Fibroblast of lung (primary cell): ENCODE data around the gene ALKBH2. TPM values are rescaled to one million over a fixed set of nuclear protein-coding genes. Genes with fewer than 3 reads are reported as not detected.

Experiments
- DNase-seq, 2 donors: peaks; one replicate each; pipeline versions ENCODE4 v3.0.0 to v3.0.0-alpha.2; 2010; ENCODE audit warnings: low read depth in 2 of 2
- H2AFZ ChIP-seq: 2 replicates; pipeline ENCODE4 v1.5.1; 2012; ENCODE audit warnings: low read length, control low read depth, inconsistent platforms
- H3K27ac ChIP-seq: 2 replicates; pipeline ENCODE4 v1.5.1; 2011; ENCODE audit warnings: low read length, control low read depth; ENCODE audit not compliant: insufficient read depth
- H3K27me3 ChIP-seq: 2 replicates; pipeline ENCODE4 v1.5.1; 2011; ENCODE audit warnings: mild to moderate bottlenecking, low read length; ENCODE audit not compliant: control insufficient read depth, insufficient read depth
- H3K36me3 ChIP-seq: 2 replicates; pipeline ENCODE4 v1.5.1; 2011; ENCODE audit warnings: low read length; ENCODE audit not compliant: control insufficient read depth, insufficient read depth
- H3K4me1 ChIP-seq: 2 replicates; pipeline ENCODE4 v1.5.1; 2011; ENCODE audit warnings: low read length; ENCODE audit not compliant: control insufficient read depth, insufficient read depth; ENCODE audit errors: extremely low read depth
- H3K4me2 ChIP-seq: 2 replicates; pipeline ENCODE4 v1.5.1; 2011; ENCODE audit warnings: low read length, control low read depth; ENCODE audit not compliant: insufficient read depth; ENCODE audit errors: extremely low read depth
- H3K4me3 ChIP-seq, 4 experiments: fragments of 200-600 bp in 1 of 4; sonication (generic) in 1 of 4; replicated peaks in 1 of 4; 2 replicates each; pipeline ENCODE4 v1.5.1; 2011 to 2016; ENCODE audit warnings: low read length in 4 of 4, low read depth in 3 of 4, mild to moderate bottlenecking in 3 of 4, control low read depth in 2 of 4, inconsistent platforms in 1 of 4, mixed read lengths in 1 of 4; ENCODE audit not compliant: insufficient read depth in 1 of 4; ENCODE audit errors: control extremely low read depth in 1 of 4
- H3K79me2 ChIP-seq: 2 replicates; pipeline ENCODE4 v1.5.1; 2012; ENCODE audit warnings: mild to moderate bottlenecking, low read length, inconsistent platforms; ENCODE audit not compliant: control insufficient read depth, insufficient read depth
- H3K9ac ChIP-seq: 2 replicates; pipeline ENCODE4 v1.5.1; 2011; ENCODE audit warnings: mild to moderate bottlenecking, low read length, control low read depth; ENCODE audit not compliant: insufficient read depth
- H3K9me3 ChIP-seq: 2 replicates; pipeline ENCODE4 v1.5.1; 2012; ENCODE audit warnings: low read depth, low read length; ENCODE audit not compliant: control insufficient read depth, insufficient read depth
- H4K20me1 ChIP-seq: 2 replicates; pipeline ENCODE4 v1.5.1; 2011; ENCODE audit warnings: low read length; ENCODE audit not compliant: control insufficient read depth, insufficient read depth; ENCODE audit errors: extremely low read depth
- CTCF ChIP-seq, 2 donors: IDR thresholded peaks in 1 of 2; conservative IDR thresholded peaks in 1 of 2; 1 replicate in 1 of 2; 2 replicates in 1 of 2; pipeline ENCODE4 v1.5.1; 2011 to 2012; ENCODE audit warnings: low read length in 2 of 2, control low read depth in 1 of 2, inconsistent platforms in 1 of 2, low read depth in 1 of 2, mild to moderate bottlenecking in 1 of 2
- EZH2 ChIP-seq: IDR thresholded peaks from 2 replicates; pipeline ENCODE4 v1.5.1; 2012; ENCODE audit warnings: low read length, control low read depth, mild to moderate bottlenecking; ENCODE audit errors: missing control alignments
- polyA plus RNA-seq, 2 donors: library from polyadenylated mRNA; depleted of rRNA in 1 of 2; stranded (reverse) in 1 of 2; unstranded in 1 of 2; fragments of >200 nt; gene quantifications; 2 replicates each; pipeline ENCODE4 v1.2.1, GENCODE V29; 2011 to 2012; ENCODE audit warnings: missing spikeins in 1 of 2
- total RNA-seq: library from RNA; depleted of rRNA; stranded (reverse); fragments of >200 nt; gene quantifications from 2 replicates; pipeline ENCODE4 v1.2.1, GENCODE V29; 2014

ALKBH2 gene
- total and polyA plus RNA-seq, 2 donors (not counting 1 experiment from before 2014, with no cell fraction given) = 15.1 to 20.8 TPM

- H3K4me3 ChIP-seq = no peak overlapping the region
- H3K27ac ChIP-seq = no peak overlapping the region
- H4K20me1 ChIP-seq = no peaks in the 10 kb centered on the region
- H3K27me3 ChIP-seq = no peaks in the 10 kb centered on the region
- peaks cover 4% of the 10 kb centered on the region for H3K36me3 ChIP-seq
- no peak overlapping the region for H3K4me2 ChIP-seq
- TF ChIP-seq EZH2 (no peak), CTCF (conservative IDR thresholded peaks at IDR 0.05 in 1 of 2, IDR thresholded peaks at IDR 0.05 in 1 of 2; ENCODE audit: low read depth in 1 of 2, low read length in 2 of 2) (no peak)
- no peak for DNase-seq
- no peaks in the 10 kb centered on the region for H3K4me1 ChIP-seq
- no peak overlapping the region for H3K9ac ChIP-seq
- H3K79me2 ChIP-seq = no peaks in the 10 kb centered on the region
- H2AFZ ChIP-seq = no peak overlapping the region
- no peaks in the 10 kb centered on the region for H3K9me3 ChIP-seq
Measured at GRCh38 chr12:109069307-109070271, 23.7 kb downstream of the ALKBH2 start.

- H2AFZ ChIP-seq = no peak overlapping the region
- no peaks in the 10 kb centered on the region for H3K9me3 ChIP-seq
- H3K79me2 ChIP-seq = no peaks in the 10 kb centered on the region
- no peaks in the 10 kb centered on the region for H3K27me3 ChIP-seq
- TF ChIP-seq CTCF (conservative IDR thresholded peaks at IDR 0.05 in 1 of 2, IDR thresholded peaks at IDR 0.05 in 1 of 2; ENCODE audit: low read depth in 1 of 2, low read length in 2 of 2) (no peak), EZH2 (no peak)
- no peak overlapping the region for H3K27ac ChIP-seq
- no peak overlapping the region for H3K4me2 ChIP-seq
- DNase-seq = no peak
- no peaks in the 10 kb centered on the region for H4K20me1 ChIP-seq
- no peak overlapping the region for H3K4me3 ChIP-seq
- no peak overlapping the region for H3K9ac ChIP-seq
- H3K4me1 ChIP-seq = no peaks in the 10 kb centered on the region
- peaks cover 4% of the 10 kb centered on the region for H3K36me3 ChIP-seq
Measured at GRCh38 chr12:109065853-109066193, 27.4 kb downstream of the ALKBH2 start.

- Histone ChIP-seq H3K4me3 (no peak overlapping the region), H3K9me3 (no peaks in the 10 kb centered on the region), H3K4me1 (no peaks in the 10 kb centered on the region), H3K9ac (no peak overlapping the region), H3K36me3 (peaks cover 4% of the 10 kb centered on the region), H3K4me2 (no peak overlapping the region), H3K27me3 (no peaks in the 10 kb centered on the region), H3K79me2 (no peaks in the 10 kb centered on the region), H4K20me1 (no peaks in the 10 kb centered on the region), H2AFZ (no peak overlapping the region), H3K27ac (no peak overlapping the region)
- DNase-seq = peak in 1 of 2 donors; percentile 4
- TF ChIP-seq CTCF (conservative IDR thresholded peaks at IDR 0.05 in 1 of 2, IDR thresholded peaks at IDR 0.05 in 1 of 2; ENCODE audit: low read depth in 1 of 2, low read length in 2 of 2) = no peak
- TF ChIP-seq EZH2 = no peak
Measured at GRCh38 chr12:109065154-109065852, 28.0 kb downstream of the ALKBH2 start.
